Fibroblast of skin of left quadriceps (primary cell): ENCODE measurements around the gene SOCS1.

ENCODE experiments used
- DNase-seq, 2 experiments: peaks; one replicate each; pipeline ENCODE4 v3.0.0-alpha.2; 2013; ENCODE audit warnings: low read depth in 2 of 2

Gene SOCS1

DNA sequence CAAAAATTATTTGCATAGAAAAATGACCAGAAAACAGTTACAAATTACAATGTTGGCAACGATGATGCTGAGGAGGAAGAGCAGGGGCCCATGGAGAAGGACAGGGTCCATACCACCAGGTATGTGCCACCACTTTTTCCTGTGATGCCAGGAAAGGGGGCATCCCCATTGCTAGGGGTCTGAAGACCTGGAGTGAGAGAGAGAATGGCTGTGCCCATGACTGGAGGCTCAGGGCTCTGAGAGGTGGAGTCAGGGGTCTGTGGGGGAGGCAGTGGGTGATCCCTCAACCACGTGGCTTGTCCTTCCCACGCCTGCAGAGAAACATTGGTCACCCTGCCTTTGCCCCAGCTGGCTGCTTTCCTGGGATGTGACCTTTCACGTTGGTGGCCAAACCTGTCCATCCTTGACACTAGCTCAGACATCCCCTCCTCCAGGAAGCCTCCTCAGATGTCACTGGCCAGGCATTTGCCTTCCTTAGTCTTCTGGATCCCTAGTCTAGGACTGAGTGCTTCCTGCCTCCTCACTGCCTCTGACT, 51.4 kb downstream of the SOCS1 start:
- no peak for DNase-seq
